Upper lobe of left lung (tissue), 4 donors: Measurements from ENCODE around the gene AVEN.

Experiments
- POLR2AphosphoS5 ChIP-seq, 2 donors: sonication (generic); formaldehyde crosslinking; IDR thresholded peaks; one replicate each; pipeline ENCODE4 v1.5.1; 2017; ENCODE audit warnings: antibody characterized with exemption in 2 of 2
- TF ChIP-seq, protein P1 (sequence below), 6 experiments: fragments of 450-650 bp in 4 of 6; fragments of 200-600 bp in 2 of 6; sonication (generic) in 2 of 6; IDR thresholded peaks; one replicate each; pipeline ENCODE4 v1.5.1; 2016 to 2019; ENCODE audit warnings: antibody characterized with exemption in 6 of 6

- TF ChIP-seq, protein P1, sequence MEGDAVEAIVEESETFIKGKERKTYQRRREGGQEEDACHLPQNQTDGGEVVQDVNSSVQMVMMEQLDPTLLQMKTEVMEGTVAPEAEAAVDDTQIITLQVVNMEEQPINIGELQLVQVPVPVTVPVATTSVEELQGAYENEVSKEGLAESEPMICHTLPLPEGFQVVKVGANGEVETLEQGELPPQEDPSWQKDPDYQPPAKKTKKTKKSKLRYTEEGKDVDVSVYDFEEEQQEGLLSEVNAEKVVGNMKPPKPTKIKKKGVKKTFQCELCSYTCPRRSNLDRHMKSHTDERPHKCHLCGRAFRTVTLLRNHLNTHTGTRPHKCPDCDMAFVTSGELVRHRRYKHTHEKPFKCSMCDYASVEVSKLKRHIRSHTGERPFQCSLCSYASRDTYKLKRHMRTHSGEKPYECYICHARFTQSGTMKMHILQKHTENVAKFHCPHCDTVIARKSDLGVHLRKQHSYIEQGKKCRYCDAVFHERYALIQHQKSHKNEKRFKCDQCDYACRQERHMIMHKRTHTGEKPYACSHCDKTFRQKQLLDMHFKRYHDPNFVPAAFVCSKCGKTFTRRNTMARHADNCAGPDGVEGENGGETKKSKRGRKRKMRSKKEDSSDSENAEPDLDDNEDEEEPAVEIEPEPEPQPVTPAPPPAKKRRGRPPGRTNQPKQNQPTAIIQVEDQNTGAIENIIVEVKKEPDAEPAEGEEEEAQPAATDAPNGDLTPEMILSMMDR (IDR thresholded peaks at IDR 0.05) = no peak
- no peak for TF ChIP-seq POLR2AphosphoS5 (IDR thresholded peaks at IDR 0.05)
Observed at GRCh38 chr15:33908406-33908805, 130.6 kb downstream of the AVEN start.
